SW 1271 (cell line): ENCODE data around the gene ZNF526.

ENCODE experiments used
- DNase-seq, 2 experiments: peaks; one replicate each; lab custom pipeline; 2025; lab: John Stamatoyannopoulos, UW

ZNF526 gene

GRCh38 chr19:42196011-42197001, 23.8 kb upstream of the ZNF526 start:
- DNase-seq: no peak

- DNase-seq: no peak
Observed at GRCh38 chr19:42197375-42197817, 22.7 kb upstream of the ZNF526 start.

- DNase-seq: no peak
Observed at GRCh38 chr19:42198676-42199439, 21.3 kb upstream of the ZNF526 start.

- no peak for DNase-seq
Observed at GRCh38 chr19:42199440-42200115, 20.5 kb upstream of the ZNF526 start.

GRCh38 chr19:42200116-42200715, 19.9 kb upstream of the ZNF526 start:
- no peak for DNase-seq

GRCh38 chr19:42201489-42202289, 18.4 kb upstream of the ZNF526 start:
- no peak for DNase-seq

- DNase-seq: no peak
Observed at GRCh38 chr19:42202290-42202880, 17.7 kb upstream of the ZNF526 start.

- no peak for DNase-seq
Observed at GRCh38 chr19:42203700-42204099, 16.4 kb upstream of the ZNF526 start.

GRCh38 chr19:42204664-42205063, 15.4 kb upstream of the ZNF526 start:
- DNase-seq: no peak

GRCh38 chr19:42206871-42207755, 13.0 kb upstream of the ZNF526 start:
- DNase-seq: no peak

- peak in 1 of 2 experiments; percentile 46 for DNase-seq
Observed at GRCh38 chr19:42207767-42208271, 12.3 kb upstream of the ZNF526 start.

GRCh38 chr19:42208612-42209011, 11.5 kb upstream of the ZNF526 start:
- DNase-seq: no peak

GRCh38 chr19:42212886-42213285, 7.2 kb upstream of the ZNF526 start:
- DNase-seq: no peak

GRCh38 chr19:42214810-42215485, 5.2 kb upstream of the ZNF526 start:
- DNase-seq: no peak

GRCh38 chr19:42216653-42217519, 3.2 kb upstream of the ZNF526 start:
- DNase-seq: peak in 1 of 2 experiments; percentile 32

GRCh38 chr19:42217520-42218437, 2.3 kb upstream of the ZNF526 start, which contains the start of gene DEDD2:
Gene DEDD2, minus strand, starts transcription at chr19:42217677. Its CDS starts 670 bp downstream, at chr19:42217007.
- peak; percentile 72 to 90 for DNase-seq

- no peak for DNase-seq
Observed at GRCh38 chr19:42220751-42221097, 612 bp downstream of the ZNF526 start.
